ENCODE results near the gene RBP2. TPM values are rescaled to one million over a fixed set of nuclear protein-coding genes. Genes with fewer than 3 reads are reported as not detected.
A peak's percentile ranks its signal among the peaks of the same experiment; 100 is the strongest.

Gene RBP2
- total RNA-seq, 4 donors from 2014 or later, result not detected

- H3K9me3 ChIP-seq, result no peaks in the 10 kb centered on the region
- ATAC-seq, result no peak
- H3K27me3 ChIP-seq, result no peaks in the 10 kb centered on the region
- H3K4me1 ChIP-seq, result no peaks in the 10 kb centered on the region
- 100% methylated on average over 1 of the region's 1 CpG; no CpG with 5 or more reads in 1 of the 2 donors for WGBS, 2 donors (ENCODE audit: low coverage in 1 of 2)
- peaks cover 0 to 18% of the 10 kb centered on the region in 2 donors for H3K36me3 ChIP-seq
- H3K27ac ChIP-seq, result no peak overlapping the region
- no peak overlapping the region for H3K4me3 ChIP-seq
- TF ChIP-seq POLR2AphosphoS5 (IDR thresholded peaks at IDR 0.05) (no peak), CTCF (IDR thresholded peaks at IDR 0.05) (no peak), EP300 (IDR thresholded peaks at IDR 0.05) (no peak), POLR2A (IDR thresholded peaks at IDR 0.05) (no peak)
Observed at GRCh38 chr3:139434228-139434627, 42.1 kb downstream of the RBP2 start.

GRCh38 chr3:139433089-139433488 is 43.2 kb downstream of the RBP2 start:
- TF ChIP-seq POLR2A (IDR thresholded peaks at IDR 0.05) (no peak), POLR2AphosphoS5 (IDR thresholded peaks at IDR 0.05) (no peak), EP300 (IDR thresholded peaks at IDR 0.05) (no peak), CTCF (IDR thresholded peaks at IDR 0.05) (no peak)
- Histone ChIP-seq H3K27ac (no peak overlapping the region), H3K36me3 (peaks cover 0 to 18% of the 10 kb centered on the region in 2 donors), H3K4me3 (no peak overlapping the region), H3K9me3 (no peaks in the 10 kb centered on the region), H3K4me1 (no peaks in the 10 kb centered on the region), H3K27me3 (no peaks in the 10 kb centered on the region)
- ATAC-seq, result no peak
- WGBS, 2 donors (ENCODE audit: low coverage in 1 of 2), result 100% methylated on average over 1 of the region's 1 CpG; no CpG with 5 or more reads in 1 of the 2 donors

- TF ChIP-seq CTCF (IDR thresholded peaks at IDR 0.05) (no peak), POLR2A (IDR thresholded peaks at IDR 0.05) (no peak), POLR2AphosphoS5 (IDR thresholded peaks at IDR 0.05) (no peak), EP300 (IDR thresholded peaks at IDR 0.05) (no peak)
Observed at GRCh38 chr3:139430493-139430892, 45.8 kb downstream of the RBP2 start.

GRCh38 chr3:139427283-139428060 is 48.8 kb downstream of the RBP2 start:
- 55 to 57% methylated on average over 7 of the region's 7 CpGs for WGBS, 2 donors (ENCODE audit: low coverage in 1 of 2)
- H3K27me3 ChIP-seq, result no peaks in the 10 kb centered on the region
- no peak overlapping the region for H3K27ac ChIP-seq
- no peaks in the 10 kb centered on the region for H3K9me3 ChIP-seq
- TF ChIP-seq CTCF (IDR thresholded peaks at IDR 0.05) (peak; percentile 76 to 85 (median 78)), EP300 (IDR thresholded peaks at IDR 0.05) (no peak), POLR2A (IDR thresholded peaks at IDR 0.05) (no peak)
- H3K36me3 ChIP-seq, result peaks cover 0 to 37% of the 10 kb centered on the region in 2 donors
- ATAC-seq, result peak; percentile 78
- no peaks in the 10 kb centered on the region for H3K4me1 ChIP-seq
- no peak overlapping the region for H3K4me3 ChIP-seq

More at GRCh38 chr3:139430493-139430892, 45.8 kb downstream of the RBP2 start:
- no peaks in the 10 kb centered on the region for H3K27me3 ChIP-seq
- peaks cover 0 to 25% of the 10 kb centered on the region in 2 donors for H3K36me3 ChIP-seq
- H3K9me3 ChIP-seq, result no peaks in the 10 kb centered on the region
- no peak overlapping the region for H3K27ac ChIP-seq
- H3K4me3 ChIP-seq, result no peak overlapping the region
- H3K4me1 ChIP-seq, result no peaks in the 10 kb centered on the region
- ATAC-seq, result no peak
